Caco-2 (cell line): ENCODE data around the gene HAND2. TPM values are rescaled to one million over a fixed set of nuclear protein-coding genes. Genes with fewer than 3 reads are reported as not detected.

Experiments used
- BruUV-seq: library from RNA; stranded (reverse); fragments of 400-500 nt; replicated peaks from 2 replicates; lab custom pipeline; 2021; lab: Mats Ljungman, UMichigan
- CTCF ChIA-PET: fragments of 300-600 bp; sonication (Branson Sonifier 250); formaldehyde crosslinking; loops from one replicate; lab custom pipeline; 2022; ENCODE audit warnings: antibody characterized with exemption; lab: Charles Lee
- POLR2A ChIA-PET: fragments of 300-600 bp; sonication (Branson Sonifier 250); formaldehyde crosslinking; loops from one replicate; lab custom pipeline; 2022; ENCODE audit warnings: antibody characterized with exemption; lab: Charles Lee
- DNase-seq, 2 experiments: peaks; one replicate each; pipeline versions ENCODE4 v3.0.0 to v3.0.0-alpha.2; 2020 to 2022
- H3K27me3 ChIP-seq: replicated peaks from 2 replicates; pipeline ENCODE4 v1.6.0; 2011; ENCODE audit warnings: low read length; ENCODE audit not compliant: control insufficient read depth, insufficient read depth
- H3K36me3 ChIP-seq: 2 replicates; pipeline ENCODE4 v1.5.1; 2011; ENCODE audit warnings: low read length; ENCODE audit not compliant: control insufficient read depth, insufficient read depth
- H3K4me1 ChIP-seq: fragments of 250-450 bp; sonication (Bioruptor Pico); 2 replicates; pipeline ENCODE4 v1.5.1; 2020; ENCODE audit warnings: mild to moderate bottlenecking
- H3K4me3 ChIP-seq: 2 replicates; pipeline ENCODE4 v1.5.1; 2011; ENCODE audit warnings: low read depth, mild to moderate bottlenecking, control low read depth, low read length
- H3K9me3 ChIP-seq: fragments of 250-450 bp; sonication (Bioruptor Pico); 2 replicates; pipeline ENCODE4 v1.5.1; 2020; ENCODE audit warnings: mild to moderate bottlenecking, moderate library complexity
- H3K27ac Mint-ChIP-seq: one replicate; pipeline ENCODE4 v1.8.0; 2022; ENCODE audit warnings: mixed read lengths; ENCODE audit not compliant: unreplicated experiment
- H3K27me3 Mint-ChIP-seq: one replicate; pipeline ENCODE4 v1.8.0; 2022; ENCODE audit warnings: mixed read lengths; ENCODE audit not compliant: insufficient read depth, unreplicated experiment
- H3K36me3 Mint-ChIP-seq: one replicate; pipeline ENCODE4 v1.8.0; 2022; ENCODE audit warnings: mild to moderate bottlenecking, mixed read lengths; ENCODE audit not compliant: insufficient read depth, unreplicated experiment
- H3K4me1 Mint-ChIP-seq: one replicate; pipeline ENCODE4 v1.8.0; 2022; ENCODE audit warnings: low read depth, mixed read lengths; ENCODE audit not compliant: unreplicated experiment
- H3K4me3 Mint-ChIP-seq: one replicate; pipeline ENCODE4 v1.8.0; 2022; ENCODE audit warnings: mild to moderate bottlenecking, moderate library complexity, mixed read lengths; ENCODE audit not compliant: unreplicated experiment
- H3K9me3 Mint-ChIP-seq: one replicate; pipeline ENCODE4 v1.8.0; 2022; ENCODE audit warnings: mixed read lengths; ENCODE audit not compliant: unreplicated experiment
- intact Hi-C: fragments of 100-400 bp; cut with micrococcal nuclease; formaldehyde crosslinking; loops from one replicate; pipeline ENCODE4 v1.10.0; 2022; ENCODE audit not compliant: unreplicated experiment
- total RNA-seq: library from RNA; stranded (reverse); gene quantifications from 2 replicates; pipeline ENCODE4 v1.2.3, GENCODE V29; 2022
- TF ChIP-seq, protein P1 (sequence below), 2 experiments: fragments of 200-600 bp in 1 of 2; IDR thresholded peaks; 1 replicate in 1 of 2; 2 replicates in 1 of 2; pipeline versions ENCODE4 v1.5.1 to v1.8.0; 2011 to 2022; ENCODE audit warnings: antibody characterized with exemption in 1 of 2, control low read depth in 1 of 2, inconsistent platforms in 1 of 2, low read depth in 1 of 2, low read length in 1 of 2, mild to moderate bottlenecking in 1 of 2, moderate library complexity in 1 of 2; ENCODE audit not compliant: insufficient read depth in 1 of 2, severe bottlenecking in 1 of 2, unreplicated experiment in 1 of 2

HAND2 gene
- total RNA-seq, 1 experiment from 2014 or later, result not detected

DNA sequence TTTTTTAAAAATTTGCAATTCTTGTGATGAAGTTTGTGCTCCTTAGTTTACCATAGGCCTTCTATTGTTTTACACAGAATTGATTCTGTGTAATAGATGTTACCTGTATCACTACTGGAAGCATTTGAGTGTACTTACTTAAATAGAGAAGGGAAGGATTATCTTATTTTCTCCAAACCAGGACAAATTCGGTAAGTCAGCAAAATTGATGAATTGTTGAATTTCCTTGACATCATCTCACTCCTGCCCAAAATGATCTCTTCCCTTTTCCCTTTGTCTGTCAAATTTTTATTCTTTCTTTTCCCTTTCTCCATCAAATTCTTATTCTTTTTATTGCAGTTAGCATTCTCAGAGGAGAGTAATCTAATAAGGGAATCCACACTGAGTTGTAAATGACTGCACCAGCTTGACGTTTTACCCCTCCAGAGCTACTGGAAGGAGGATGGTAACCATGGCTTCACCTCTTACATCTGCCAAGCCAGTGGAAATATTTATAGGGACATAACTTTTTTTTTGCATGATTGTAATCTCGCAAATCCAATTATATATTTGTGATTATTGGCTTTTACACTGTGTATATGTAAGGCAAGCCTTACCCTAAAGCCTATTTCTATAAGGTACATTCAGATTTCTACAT is 42.6 kb upstream of the HAND2 start:
- Mint-ChIP-seq H3K4me3 (no peak overlapping the region), H3K4me1 (no peaks in the 10 kb centered on the region), H3K27ac (no peak overlapping the region), H3K36me3 (no peaks in the 10 kb centered on the region), H3K9me3 (no peaks in the 10 kb centered on the region), H3K27me3 (peaks cover 2% of the 10 kb centered on the region)
- intact Hi-C loops, result no loop called here
- Histone ChIP-seq H3K36me3 (no peaks in the 10 kb centered on the region), H3K9me3 (no peaks in the 10 kb centered on the region), H3K4me1 (no peaks in the 10 kb centered on the region), H3K4me3 (no peak overlapping the region), H3K27me3 (no peaks in the 10 kb centered on the region)
- TF ChIP-seq, protein P1, sequence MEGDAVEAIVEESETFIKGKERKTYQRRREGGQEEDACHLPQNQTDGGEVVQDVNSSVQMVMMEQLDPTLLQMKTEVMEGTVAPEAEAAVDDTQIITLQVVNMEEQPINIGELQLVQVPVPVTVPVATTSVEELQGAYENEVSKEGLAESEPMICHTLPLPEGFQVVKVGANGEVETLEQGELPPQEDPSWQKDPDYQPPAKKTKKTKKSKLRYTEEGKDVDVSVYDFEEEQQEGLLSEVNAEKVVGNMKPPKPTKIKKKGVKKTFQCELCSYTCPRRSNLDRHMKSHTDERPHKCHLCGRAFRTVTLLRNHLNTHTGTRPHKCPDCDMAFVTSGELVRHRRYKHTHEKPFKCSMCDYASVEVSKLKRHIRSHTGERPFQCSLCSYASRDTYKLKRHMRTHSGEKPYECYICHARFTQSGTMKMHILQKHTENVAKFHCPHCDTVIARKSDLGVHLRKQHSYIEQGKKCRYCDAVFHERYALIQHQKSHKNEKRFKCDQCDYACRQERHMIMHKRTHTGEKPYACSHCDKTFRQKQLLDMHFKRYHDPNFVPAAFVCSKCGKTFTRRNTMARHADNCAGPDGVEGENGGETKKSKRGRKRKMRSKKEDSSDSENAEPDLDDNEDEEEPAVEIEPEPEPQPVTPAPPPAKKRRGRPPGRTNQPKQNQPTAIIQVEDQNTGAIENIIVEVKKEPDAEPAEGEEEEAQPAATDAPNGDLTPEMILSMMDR (IDR thresholded peaks at IDR 0.05; ENCODE audit: insufficient read depth in 1 of 2, low read depth in 1 of 2, low read length in 1 of 2, severe bottlenecking in 1 of 2, unreplicated experiment in 1 of 2), result no peak
- POLR2A ChIA-PET, result no interaction called here
- DNase-seq, result no peak
- no TSS peak for BruUV-seq
- CTCF ChIA-PET, result no interaction called here

DNA sequence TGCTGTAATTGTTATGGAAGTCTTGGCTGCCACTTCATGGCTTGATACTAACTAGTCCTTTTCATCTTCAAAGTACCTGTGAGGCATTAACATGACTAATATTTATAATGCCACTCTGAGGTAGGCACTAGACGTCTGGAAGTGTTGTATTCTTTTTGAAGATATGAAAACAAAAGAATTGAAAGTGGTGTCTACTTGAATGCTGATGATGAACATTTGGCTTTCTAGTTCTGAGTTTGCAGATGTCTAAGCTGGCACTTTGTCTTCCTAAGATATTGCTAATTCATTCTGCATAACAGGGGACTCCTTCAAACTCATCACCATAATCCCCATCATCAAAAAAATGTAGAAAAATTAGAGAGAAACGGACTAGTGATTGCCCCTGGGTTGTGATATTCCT is 41.6 kb upstream of the HAND2 start:
- no peaks in the 10 kb centered on the region for H3K27me3 ChIP-seq
- Mint-ChIP-seq H3K27ac (no peak overlapping the region), H3K4me1 (no peaks in the 10 kb centered on the region), H3K27me3 (peaks cover 2% of the 10 kb centered on the region), H3K36me3 (no peaks in the 10 kb centered on the region), H3K9me3 (no peaks in the 10 kb centered on the region), H3K4me3 (no peak overlapping the region)
- DNase-seq, result no peak
- TF ChIP-seq, protein P1 (IDR thresholded peaks at IDR 0.05; ENCODE audit: insufficient read depth in 1 of 2, low read depth in 1 of 2, low read length in 1 of 2, severe bottlenecking in 1 of 2, unreplicated experiment in 1 of 2), result no peak
- ChIA-PET CTCF (no interaction called here), POLR2A (no interaction called here)
- no peaks in the 10 kb centered on the region for H3K36me3 ChIP-seq
- intact Hi-C loops, result no loop called here
- no TSS peak for BruUV-seq
- H3K4me3 ChIP-seq, result no peak overlapping the region
- no peaks in the 10 kb centered on the region for H3K9me3 ChIP-seq
- no peaks in the 10 kb centered on the region for H3K4me1 ChIP-seq

DNA sequence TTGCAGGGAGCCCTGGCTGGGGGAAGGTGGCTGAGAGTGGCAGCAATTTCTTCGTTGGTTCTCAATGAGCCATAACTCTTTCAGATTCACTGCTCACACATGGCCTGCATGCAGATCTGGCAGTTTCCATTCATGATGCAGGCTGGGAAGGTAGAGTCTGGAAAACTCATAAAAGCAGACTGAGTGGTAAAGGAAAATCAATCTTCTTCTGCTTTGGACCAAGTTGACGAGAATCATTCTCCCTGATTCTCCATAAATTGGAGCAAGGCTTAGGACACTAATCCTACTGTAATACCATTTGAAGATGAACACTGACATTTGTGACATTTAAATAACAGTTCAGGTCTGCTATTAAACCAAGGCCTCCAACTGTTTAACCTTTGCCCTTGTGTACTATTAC is 35.3 kb upstream of the HAND2 start:
- Mint-ChIP-seq H3K27ac (no peak overlapping the region), H3K27me3 (no peaks in the 10 kb centered on the region), H3K4me3 (no peak overlapping the region), H3K4me1 (no peaks in the 10 kb centered on the region), H3K9me3 (no peaks in the 10 kb centered on the region), H3K36me3 (no peaks in the 10 kb centered on the region)
- no TSS peak for BruUV-seq
- Histone ChIP-seq H3K4me1 (no peaks in the 10 kb centered on the region), H3K36me3 (no peaks in the 10 kb centered on the region), H3K4me3 (no peak overlapping the region), H3K9me3 (no peaks in the 10 kb centered on the region), H3K27me3 (no peaks in the 10 kb centered on the region)
- intact Hi-C loops, result no loop called here
- POLR2A ChIA-PET, result no interaction called here
- CTCF ChIA-PET, result no interaction called here
- TF ChIP-seq, protein P1 (IDR thresholded peaks at IDR 0.05; ENCODE audit: insufficient read depth in 1 of 2, low read depth in 1 of 2, low read length in 1 of 2, severe bottlenecking in 1 of 2, unreplicated experiment in 1 of 2), result no peak
- no peak for DNase-seq
